K562 treated with DMSO at 1 percent for 12 hours (cell line): Measurements from ENCODE around the gene ZFP42. TPM values are rescaled to one million over a fixed set of nuclear protein-coding genes. Genes with fewer than 3 reads are reported as not detected.

ENCODE experiments used
- total RNA-seq: library from RNA; unstranded; fragments of 300-600 nt; gene quantifications from 2 replicates; pipeline ENCODE4 v1.2.3, GENCODE V29; 2022; ENCODE audit not compliant: insufficient read depth

Gene ZFP42
- not detected in 2 replicates for total RNA-seq

DNA sequence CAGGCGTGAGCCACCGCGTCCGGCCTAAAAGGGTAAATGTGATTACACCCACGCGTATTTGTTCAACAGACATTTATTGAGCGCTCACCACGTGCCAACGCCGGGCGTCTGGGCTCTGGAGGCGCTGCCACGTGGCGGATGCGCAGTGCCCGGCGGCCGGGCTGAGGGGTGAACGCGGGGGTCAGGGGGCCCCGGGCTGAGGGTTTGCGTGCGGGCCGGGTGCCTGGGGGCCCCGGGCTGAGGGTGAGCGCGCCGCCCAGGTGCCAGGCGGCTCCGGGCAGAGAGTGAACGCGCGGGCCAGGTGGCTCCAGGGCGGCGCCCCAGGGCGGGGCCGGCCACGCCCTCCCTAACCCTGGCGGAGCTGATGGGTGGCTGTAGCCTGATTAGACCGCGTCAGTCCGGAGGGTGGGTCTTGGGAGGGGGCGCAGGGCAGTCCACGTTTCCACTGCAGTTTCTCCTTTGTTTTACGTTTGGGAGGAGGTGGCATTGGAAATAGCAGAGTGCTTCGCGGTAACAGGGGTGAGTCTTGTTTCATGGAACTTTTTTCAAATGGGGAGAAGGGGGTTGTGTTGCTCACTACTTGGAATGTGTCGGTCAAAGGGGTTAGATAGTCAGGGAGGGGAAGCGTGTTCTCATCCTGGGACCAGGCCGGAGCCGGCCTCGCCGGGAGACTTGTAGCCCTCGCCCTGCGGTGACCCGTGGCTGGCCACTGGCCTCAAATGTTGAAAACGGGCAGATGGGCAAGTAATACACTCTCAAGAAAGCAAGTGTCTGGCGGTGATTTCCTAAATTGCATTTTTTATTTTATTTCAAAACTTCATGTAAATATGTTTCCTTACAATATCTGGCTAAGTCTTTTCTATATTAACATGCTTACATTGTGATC, at the start of gene ZFP42:
Gene ZFP42 (plus strand): TSS at position 450 of the 886 bp plus-strand sequence. CDS start 7,037 bp downstream, outside the sequence.

Other genes with a start within 250 kb of the ZFP42 start
- gene TRIML2, start 113.8 kb downstream of the ZFP42 start, total RNA-seq: not detected in 2 replicates
- gene TRIML1, start 143.7 kb downstream of the ZFP42 start, total RNA-seq: not detected in 2 replicates